ENCODE results near the gene FAM124A.

The FAM124A gene

GRCh38 chr13:51241720-51242119, 19.5 kb downstream of the FAM124A start:
- DNase-seq (ENCODE audit: low read depth) = no peak

GRCh38 chr13:51243227-51243626, 21.0 kb downstream of the FAM124A start:
- no peak for DNase-seq (ENCODE audit: low read depth)

DNA sequence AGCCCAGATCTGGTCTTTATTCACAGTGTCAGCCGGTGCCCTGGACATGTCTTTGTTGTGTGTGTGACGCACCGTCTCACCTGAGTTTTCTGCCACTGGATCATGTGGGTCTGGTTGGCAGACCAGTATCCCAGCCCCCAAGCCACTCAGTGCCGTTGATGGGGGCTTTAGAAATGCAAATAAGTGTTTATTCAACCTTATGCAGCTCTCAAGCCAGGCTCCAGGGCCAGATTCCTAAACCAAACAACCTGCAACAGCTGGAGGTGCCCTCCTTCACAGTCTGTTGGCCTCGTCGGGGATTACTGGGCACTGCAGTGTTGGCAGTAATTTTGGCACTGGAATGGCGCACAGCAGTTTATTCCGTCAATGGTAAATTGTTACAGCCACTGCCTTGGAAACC, 21.6 kb downstream of the FAM124A start:
- DNase-seq (ENCODE audit: low read depth) = no peak

DNA sequence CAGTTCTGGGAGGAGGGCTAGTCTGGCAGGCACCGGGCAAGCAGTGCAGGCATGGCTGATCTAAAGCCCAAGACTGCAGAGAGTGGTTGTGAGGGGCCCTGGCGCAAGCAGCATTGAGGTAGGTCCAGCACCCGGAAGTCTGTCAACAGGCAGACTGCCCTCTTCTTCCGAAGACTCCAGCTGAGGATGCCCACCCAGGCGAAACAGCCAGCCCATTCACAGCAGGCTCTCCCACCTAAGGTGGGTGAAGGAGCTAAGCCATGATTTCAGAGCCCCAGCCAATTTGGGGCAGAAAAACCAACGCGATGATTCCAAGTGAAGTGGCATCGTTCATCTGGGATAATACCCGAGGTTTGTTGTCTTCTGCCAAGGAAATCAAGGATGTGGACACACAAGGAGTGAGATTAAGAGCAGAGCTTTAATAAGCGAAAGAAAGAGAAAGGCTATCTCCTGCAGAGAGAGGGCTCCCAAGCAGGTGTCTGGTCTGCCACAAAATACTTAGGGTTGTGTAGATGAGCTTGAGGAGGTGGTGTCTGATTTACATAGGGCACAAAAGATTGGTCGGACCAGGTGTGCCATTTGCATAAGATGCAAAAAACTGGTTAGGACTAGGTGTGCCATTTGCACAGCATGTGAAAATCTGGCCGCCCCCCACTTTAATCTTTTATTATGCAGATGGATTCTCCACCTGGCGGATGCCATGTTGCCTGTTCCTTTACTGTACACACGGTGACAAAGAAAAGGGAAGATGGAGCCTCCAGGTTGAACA, 22.6 kb downstream of the FAM124A start:
- no peak for DNase-seq (ENCODE audit: low read depth)

DNA sequence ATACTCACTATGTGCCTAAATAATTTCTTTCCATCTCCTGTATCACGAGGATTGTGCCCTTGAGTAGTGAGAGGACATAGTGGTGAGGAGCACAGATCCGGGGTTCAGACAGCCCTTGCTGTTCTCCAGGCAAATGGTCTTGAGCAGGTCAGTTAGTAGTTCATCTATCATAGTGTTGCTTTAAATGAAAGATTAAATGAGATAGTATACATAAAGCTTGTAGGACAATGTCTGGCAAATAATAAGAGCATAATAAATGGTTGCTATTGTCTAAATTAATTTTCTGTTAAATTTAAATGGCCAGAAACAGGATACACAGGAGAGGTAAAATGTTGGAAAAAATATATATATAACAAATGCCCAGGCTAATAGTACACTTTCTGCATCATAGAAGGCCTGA, 23.4 kb downstream of the FAM124A start:
- no peak for DNase-seq (ENCODE audit: low read depth)

DNA sequence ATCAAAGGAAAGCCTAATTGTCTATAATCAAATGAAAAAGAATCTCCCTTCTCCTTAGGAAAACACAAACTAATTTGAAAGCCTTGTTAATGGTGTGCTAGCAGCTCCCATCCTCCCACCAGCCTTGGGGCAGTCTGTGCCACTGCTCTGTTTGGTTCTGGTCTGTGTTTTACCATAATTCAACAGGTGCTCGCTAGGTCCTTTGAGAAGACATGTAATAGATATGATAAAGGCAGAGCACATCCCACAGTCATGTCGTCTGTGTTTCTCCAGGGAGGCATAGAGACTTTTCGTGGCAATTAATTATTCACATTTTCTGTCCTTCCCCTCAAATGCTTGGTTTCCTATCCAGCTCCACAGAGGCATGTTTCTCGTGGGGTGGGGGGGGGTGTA, 23.8 kb downstream of the FAM124A start:
- DNase-seq (ENCODE audit: low read depth) = no peak

GRCh38 chr13:51246418-51247277, 24.4 kb downstream of the FAM124A start:
- no peak for DNase-seq (ENCODE audit: low read depth)

GRCh38 chr13:51249255-51249654, 27.1 kb downstream of the FAM124A start:
- DNase-seq (ENCODE audit: low read depth) = no peak

- DNase-seq (ENCODE audit: low read depth) = no peak
These were observed 27.9 kb downstream of the FAM124A start for GRCh38 chr13:51249770-51250741.

DNA sequence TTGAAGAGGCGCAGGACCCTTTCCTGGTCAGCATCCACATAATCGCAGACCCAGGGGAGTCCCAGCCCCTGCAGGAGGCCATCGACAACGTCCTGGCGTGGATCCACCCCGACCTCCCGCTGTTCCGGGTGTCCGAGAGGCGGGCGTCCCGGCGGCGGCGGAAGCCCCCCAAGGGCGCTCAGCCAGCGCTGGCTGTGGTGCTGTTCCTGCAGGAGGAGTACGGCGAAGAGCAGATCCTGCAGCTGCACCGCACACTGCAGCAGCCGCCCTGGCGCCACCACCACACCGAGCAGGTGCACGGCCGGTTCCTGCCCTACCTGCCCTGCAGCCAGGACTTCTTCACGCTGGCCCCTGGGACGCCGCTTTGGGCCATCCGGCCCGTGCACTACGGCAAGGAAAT, 29.3 kb downstream of the FAM124A start:
- no peak for DNase-seq (ENCODE audit: low read depth)

DNA sequence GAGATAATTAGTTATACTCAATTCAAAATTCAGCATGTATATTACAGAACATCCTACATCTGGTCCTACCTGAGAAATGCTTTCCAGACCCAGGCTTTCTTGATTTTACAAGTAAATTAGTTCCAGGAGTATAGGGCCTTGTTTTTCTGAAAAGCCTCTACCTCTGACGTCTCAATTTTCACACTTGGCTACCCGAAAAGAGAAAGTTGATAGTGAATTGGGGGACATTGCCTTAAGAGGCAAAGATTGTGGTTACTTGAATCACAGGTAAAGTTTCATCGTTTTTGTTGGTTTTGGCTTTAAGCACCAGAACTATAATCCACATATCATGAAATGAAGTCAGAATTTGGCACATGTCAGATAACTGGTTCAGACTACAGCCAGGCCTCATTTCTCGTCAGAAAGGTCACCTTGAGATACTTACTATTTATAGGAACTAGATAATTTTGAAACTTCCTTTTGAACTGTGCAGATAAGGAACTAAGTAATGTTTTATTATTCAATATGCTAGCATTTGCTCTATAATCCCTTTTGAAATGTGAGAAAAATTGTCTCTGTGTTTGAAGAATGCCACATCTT, 30.8 kb downstream of the FAM124A start:
- no peak for DNase-seq (ENCODE audit: low read depth)

DNA sequence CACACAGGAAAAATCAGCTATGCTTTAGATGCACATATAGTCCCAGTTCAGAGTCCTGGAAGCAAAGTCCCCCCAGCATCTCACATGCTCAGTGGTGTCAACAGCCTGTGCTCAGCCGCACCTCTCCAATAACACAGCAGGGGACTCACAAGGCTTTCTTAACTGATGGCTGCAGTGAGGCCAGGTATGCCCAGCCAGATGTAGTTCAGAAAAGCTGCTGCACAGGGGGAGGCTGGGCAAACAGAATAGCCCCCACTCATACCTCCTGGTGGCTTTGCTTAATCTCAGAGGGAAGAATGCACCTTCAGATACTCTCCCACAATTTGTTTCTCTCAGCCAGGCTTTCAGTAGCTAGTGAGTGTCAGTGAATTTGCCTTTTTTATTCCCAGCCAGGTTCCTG, 33.4 kb downstream of the FAM124A start:
- no peak for DNase-seq (ENCODE audit: low read depth)

DNA sequence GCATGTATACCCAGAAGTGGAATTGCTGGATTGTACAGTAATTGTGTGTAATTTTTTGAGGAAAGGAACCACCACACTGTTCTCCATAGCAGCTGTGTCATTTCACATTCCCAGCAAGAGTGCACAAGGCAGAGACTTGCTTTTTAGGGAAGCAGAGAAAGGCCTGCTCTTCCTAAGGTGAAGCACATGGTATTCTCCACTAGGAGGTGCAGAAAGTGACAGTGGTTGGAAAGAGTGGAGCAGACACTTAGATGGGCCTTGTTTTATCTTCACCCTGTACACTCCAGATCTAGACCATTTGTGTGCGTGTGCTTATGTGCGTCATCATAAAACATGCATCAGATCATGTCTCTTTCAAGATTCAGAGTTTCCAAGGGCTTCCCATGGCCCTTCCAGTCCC, 35.0 kb downstream of the FAM124A start:
- no peak for DNase-seq (ENCODE audit: low read depth)

- DNase-seq (ENCODE audit: low read depth) = no peak
These were observed 36.7 kb downstream of the FAM124A start for GRCh38 chr13:51258612-51259548.

DNA sequence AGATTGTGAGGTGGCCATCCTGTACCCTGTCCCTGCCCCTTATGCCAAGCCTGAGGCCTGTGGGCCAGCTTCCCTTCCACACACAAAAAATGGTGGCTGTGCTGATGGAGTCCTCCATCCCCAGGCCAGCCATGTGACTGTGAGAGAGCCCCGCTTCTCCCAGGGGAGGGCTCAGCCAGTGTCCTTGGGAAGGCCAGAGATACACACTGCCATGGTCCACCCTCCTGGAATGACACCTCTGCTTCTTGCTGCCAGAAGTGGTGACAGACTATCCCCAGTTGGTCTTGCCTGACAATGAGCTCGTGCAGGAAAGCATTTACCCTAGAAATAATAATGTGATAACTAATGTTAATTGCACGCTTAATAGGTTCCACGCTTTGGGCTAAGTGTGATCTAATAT, 38.0 kb downstream of the FAM124A start:
- no peak for DNase-seq (ENCODE audit: low read depth)

GRCh38 chr13:51261610-51262249, 39.5 kb downstream of the FAM124A start:
- no peak for DNase-seq (ENCODE audit: low read depth)

- no peak for DNase-seq (ENCODE audit: low read depth)
These were observed 40.5 kb downstream of the FAM124A start for GRCh38 chr13:51262501-51263211.

DNA sequence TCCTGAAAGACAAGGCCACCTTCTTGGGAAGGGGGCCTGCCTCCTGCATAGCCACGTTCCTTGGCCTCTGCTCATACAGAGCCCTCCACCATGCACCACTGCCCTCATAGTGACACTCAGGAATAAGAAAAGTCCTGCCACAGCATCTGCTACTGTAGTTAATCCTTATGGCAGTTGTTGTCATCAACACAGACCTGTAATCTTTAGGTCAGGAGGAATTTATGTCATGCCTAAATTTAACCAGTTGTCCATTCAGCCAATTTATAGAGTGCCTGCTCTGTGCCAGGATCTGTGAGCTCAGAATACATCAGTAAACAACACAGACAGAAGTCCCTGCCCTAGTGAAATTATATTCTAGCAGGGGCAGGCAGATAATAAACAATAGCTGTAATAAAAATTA, 44.4 kb downstream of the FAM124A start:
- no peak for DNase-seq (ENCODE audit: low read depth)

- no peak for DNase-seq (ENCODE audit: low read depth)
These were observed 45.4 kb downstream of the FAM124A start for GRCh38 chr13:51267622-51268021.

DNA sequence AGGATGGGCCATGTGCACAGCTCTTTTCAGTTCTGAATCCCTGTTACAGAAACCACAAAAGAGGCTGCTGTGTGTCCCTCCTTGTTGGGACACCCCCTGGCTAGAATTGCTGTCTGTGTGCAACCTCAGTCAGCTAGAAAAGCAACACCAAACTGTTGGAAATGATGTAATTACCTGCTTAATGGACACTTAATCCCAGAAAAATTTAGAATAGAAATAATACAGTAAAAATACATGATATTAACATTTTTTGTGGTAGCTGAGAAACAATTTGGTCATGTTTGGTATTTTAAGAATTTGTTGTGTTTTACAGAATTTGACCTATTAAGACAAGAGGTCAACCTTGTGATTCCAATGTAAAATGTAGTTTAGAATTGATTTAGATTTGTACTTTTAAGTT, 46.8 kb downstream of the FAM124A start:
- no peak for DNase-seq (ENCODE audit: low read depth)
